ENCODE data around the gene P3H4. TPM values are rescaled to one million over a fixed set of nuclear protein-coding genes. Genes with fewer than 3 reads are reported as not detected.

The P3H4 gene
- total RNA-seq, 2 experiments from 2014 or later: 2.2 TPM; not detected in 1

GRCh38 chr17:41769346-41769862 lies 42.3 kb downstream of the P3H4 start:
- no peak overlapping the region for H3K4me3 ChIP-seq (ENCODE audit: low read depth, low read length, poor library complexity, severe bottlenecking)
- no peak overlapping the region for H3K27ac ChIP-seq (ENCODE audit: low read depth, low read length, poor library complexity, severe bottlenecking)
- H3K4me2 ChIP-seq (ENCODE audit: low read length): no peak overlapping the region; the same call in 1 of the 2 replicates
- no peak for DNase-seq (ENCODE audit: low spot score)
- intact Hi-C loops (cut with micrococcal nuclease; ENCODE audit: unreplicated experiment): no loop called here
- H3K9me2 ChIP-seq (ENCODE audit: insufficient read depth, low read length): no peaks in the 10 kb centered on the region
- POLR2A ChIA-PET: no interaction called here
- H3K36me3 ChIP-seq (ENCODE audit: insufficient read depth, low read length): peaks cover 30% of the 10 kb centered on the region
- peaks cover 26% of the 10 kb centered on the region for H3K4me1 ChIP-seq (ENCODE audit: insufficient read depth, low read length, poor library complexity, severe bottlenecking)
- H2AFZ ChIP-seq (ENCODE audit: low read length): no peak overlapping the region
- TF ChIP-seq CTCF (conservative IDR thresholded peaks at IDR 0.05; ENCODE audit: low read length): no peak
- CTCF ChIA-PET (ENCODE audit: unreplicated experiment): interaction anchor here (0.5 kb wide), 1 partner anchor 276 kb away, joined by 4 read pairs; no protein-coding TSS in a partner anchor
- no TSS peak for BruUV-seq (replicated peaks)
- H3K79me2 ChIP-seq (ENCODE audit: insufficient read depth, low read depth, low read length): no peaks in the 10 kb centered on the region
- no peaks in the 10 kb centered on the region for H3K9me3 ChIP-seq (ENCODE audit: low read length)
- H4K20me1 ChIP-seq (ENCODE audit: insufficient read depth, low read length): no peaks in the 10 kb centered on the region

GRCh38 chr17:41768682-41769288 lies 43.0 kb downstream of the P3H4 start:
- Histone ChIP-seq H3K9me3 (ENCODE audit: low read length) (no peaks in the 10 kb centered on the region), H2AFZ (ENCODE audit: low read length) (no peak overlapping the region), H4K20me1 (ENCODE audit: insufficient read depth, low read length) (no peaks in the 10 kb centered on the region), H3K4me3 (ENCODE audit: low read depth, low read length, poor library complexity, severe bottlenecking) (no peak overlapping the region), H3K4me1 (ENCODE audit: insufficient read depth, low read length, poor library complexity, severe bottlenecking) (peaks cover 23% of the 10 kb centered on the region), H3K4me2 (ENCODE audit: low read length) (no peak overlapping the region), H3K9me2 (ENCODE audit: insufficient read depth, low read length) (no peaks in the 10 kb centered on the region), H3K36me3 (ENCODE audit: insufficient read depth, low read length) (peaks cover 35% of the 10 kb centered on the region), H3K27ac (ENCODE audit: low read depth, low read length, poor library complexity, severe bottlenecking) (no peak overlapping the region), H3K79me2 (ENCODE audit: insufficient read depth, low read depth, low read length) (no peaks in the 10 kb centered on the region)
- BruUV-seq (replicated peaks): no TSS peak
- POLR2A ChIA-PET: no interaction called here
- CTCF ChIA-PET (ENCODE audit: unreplicated experiment): no interaction called here
- DNase-seq (ENCODE audit: low spot score): no peak
- TF ChIP-seq CTCF (conservative IDR thresholded peaks at IDR 0.05; ENCODE audit: low read length) (no peak), EZH2phosphoT487 (IDR thresholded peaks at IDR 0.05; ENCODE audit: borderline replicate concordance, low read depth, low read length) (no peak)
- intact Hi-C loops (cut with micrococcal nuclease; ENCODE audit: unreplicated experiment): no loop called here

GRCh38 chr17:41767324-41768042 lies 44.3 kb downstream of the P3H4 start:
- Histone ChIP-seq H3K4me2 (ENCODE audit: low read length) (no peak overlapping the region), H3K9me2 (ENCODE audit: insufficient read depth, low read length) (no peaks in the 10 kb centered on the region), H3K79me2 (ENCODE audit: insufficient read depth, low read depth, low read length) (no peaks in the 10 kb centered on the region), H3K9me3 (ENCODE audit: low read length) (no peaks in the 10 kb centered on the region), H3K36me3 (ENCODE audit: insufficient read depth, low read length) (peaks cover 46% of the 10 kb centered on the region), H4K20me1 (ENCODE audit: insufficient read depth, low read length) (no peaks in the 10 kb centered on the region), H3K27ac (ENCODE audit: low read depth, low read length, poor library complexity, severe bottlenecking) (no peak overlapping the region), H3K4me3 (ENCODE audit: low read depth, low read length, poor library complexity, severe bottlenecking) (no peak overlapping the region), H3K4me1 (ENCODE audit: insufficient read depth, low read length, poor library complexity, severe bottlenecking) (peaks cover 21% of the 10 kb centered on the region), H2AFZ (ENCODE audit: low read length) (no peak overlapping the region)
- no peak for DNase-seq (ENCODE audit: low spot score)
- TF ChIP-seq EZH2phosphoT487 (IDR thresholded peaks at IDR 0.05; ENCODE audit: borderline replicate concordance, low read depth, low read length) (no peak), CTCF (conservative IDR thresholded peaks at IDR 0.05; ENCODE audit: low read length) (no peak)
- ChIA-PET POLR2A (no interaction called here), CTCF (ENCODE audit: unreplicated experiment) (no interaction called here)
- intact Hi-C loops (cut with micrococcal nuclease; ENCODE audit: unreplicated experiment): no loop called here
- BruUV-seq (replicated peaks): no TSS peak

Measured in OCI-LY7 (cell line).